T-helper 2 cell treated with Interferon-gamma antibody and Interleukin-4, amounts not matched to agents 5 μg/mL and 100 μg/mL, for 36 hours (primary cell): ENCODE results near the gene RIMBP3B.
"Not testable (repeated sequence)": the region's sequence is repeated elsewhere in the genome, so short reads cannot be mapped to it uniquely, and the experiment has no call there.

ENCODE experiments used
- DNase-seq: peaks from one replicate; pipeline ENCODE4 v3.0.0; 2021; ENCODE audit warnings: low spot score
- H3K27ac Mint-ChIP-seq: one replicate; pipeline ENCODE4 v1.8.0; 2021; ENCODE audit warnings: mild to moderate bottlenecking, mixed read lengths
- H3K27me3 Mint-ChIP-seq: one replicate; pipeline ENCODE4 v1.8.0; 2021; ENCODE audit warnings: low read depth, mixed read lengths
- H3K36me3 Mint-ChIP-seq: one replicate; pipeline ENCODE4 v1.8.0; 2021; ENCODE audit warnings: low read depth, mixed read lengths
- H3K4me1 Mint-ChIP-seq: one replicate; pipeline ENCODE4 v1.8.0; 2021; ENCODE audit warnings: low read depth, mixed read lengths
- H3K4me3 Mint-ChIP-seq: one replicate; pipeline ENCODE4 v1.8.0; 2022; ENCODE audit warnings: mild to moderate bottlenecking, moderate library complexity, mixed read lengths
- H3K9me3 Mint-ChIP-seq: one replicate; pipeline ENCODE4 v1.8.0; 2021; ENCODE audit warnings: mixed read lengths

Gene RIMBP3B

GRCh38 chr22:21401197-21401969 lies 17.8 kb downstream of the RIMBP3B start:
- DNase-seq, H3K4me1 Mint-ChIP-seq, H3K9me3 Mint-ChIP-seq, H3K27ac Mint-ChIP-seq, H3K4me3 Mint-ChIP-seq, H3K36me3 Mint-ChIP-seq, H3K27me3 Mint-ChIP-seq: not testable (repeated sequence)

GRCh38 chr22:21402763-21403314 lies 19.3 kb downstream of the RIMBP3B start:
- H3K4me1 Mint-ChIP-seq, H3K9me3 Mint-ChIP-seq, H3K27ac Mint-ChIP-seq, H3K36me3 Mint-ChIP-seq, H3K27me3 Mint-ChIP-seq, DNase-seq, H3K4me3 Mint-ChIP-seq: not testable (repeated sequence)

DNA sequence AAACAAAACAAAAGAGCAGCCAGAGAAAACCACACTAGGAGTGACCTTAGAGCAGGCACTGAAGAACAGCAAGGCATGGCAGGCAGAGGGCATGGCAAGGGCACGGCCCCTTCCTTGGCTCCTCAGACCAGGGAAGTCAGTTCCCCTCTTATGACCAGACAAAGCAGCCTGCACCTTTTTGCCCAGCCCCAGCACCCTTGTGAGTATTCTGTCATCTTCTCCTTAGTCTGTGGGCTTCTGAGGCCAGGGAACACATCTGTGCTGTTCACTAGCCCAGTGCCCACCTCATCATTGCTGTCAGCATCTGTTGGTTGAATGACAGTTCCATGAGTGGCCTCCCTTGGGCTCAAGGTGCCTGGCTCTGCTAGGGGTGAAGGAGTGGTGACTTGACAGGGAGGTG lies 23.6 kb downstream of the RIMBP3B start:
- H3K27me3 Mint-ChIP-seq, H3K9me3 Mint-ChIP-seq, H3K27ac Mint-ChIP-seq, DNase-seq, H3K4me1 Mint-ChIP-seq, H3K36me3 Mint-ChIP-seq, H3K4me3 Mint-ChIP-seq: not testable (repeated sequence)

- H3K4me1 Mint-ChIP-seq, H3K27ac Mint-ChIP-seq, H3K27me3 Mint-ChIP-seq, DNase-seq, H3K36me3 Mint-ChIP-seq, H3K9me3 Mint-ChIP-seq, H3K4me3 Mint-ChIP-seq: not testable (repeated sequence)
Observed at GRCh38 chr22:21407792-21408191, 24.2 kb downstream of the RIMBP3B start.

DNA sequence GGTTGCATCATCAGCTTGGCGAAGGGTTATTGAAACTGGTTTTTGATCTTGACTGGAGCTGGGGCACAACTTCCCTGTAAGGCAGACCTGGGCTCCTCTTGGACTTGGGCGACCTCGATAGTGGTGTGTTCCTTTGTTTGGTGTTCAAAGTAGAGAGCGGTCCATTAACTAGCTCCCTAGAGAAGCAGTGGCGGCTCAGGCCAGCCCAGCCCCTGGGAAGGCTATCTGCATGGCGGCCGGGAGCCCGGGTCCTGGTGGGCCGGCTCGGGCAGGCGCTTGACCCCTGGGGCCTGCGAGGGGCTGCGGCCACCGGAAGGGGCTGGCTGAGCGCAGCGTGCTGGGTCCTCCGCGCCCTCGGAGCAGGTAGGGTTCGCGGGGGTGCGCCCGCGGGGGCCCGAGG lies 32.8 kb downstream of the RIMBP3B start:
- not testable (repeated sequence) for DNase-seq, H3K4me1 Mint-ChIP-seq, H3K4me3 Mint-ChIP-seq, H3K36me3 Mint-ChIP-seq, H3K27ac Mint-ChIP-seq, H3K9me3 Mint-ChIP-seq, H3K27me3 Mint-ChIP-seq

DNA sequence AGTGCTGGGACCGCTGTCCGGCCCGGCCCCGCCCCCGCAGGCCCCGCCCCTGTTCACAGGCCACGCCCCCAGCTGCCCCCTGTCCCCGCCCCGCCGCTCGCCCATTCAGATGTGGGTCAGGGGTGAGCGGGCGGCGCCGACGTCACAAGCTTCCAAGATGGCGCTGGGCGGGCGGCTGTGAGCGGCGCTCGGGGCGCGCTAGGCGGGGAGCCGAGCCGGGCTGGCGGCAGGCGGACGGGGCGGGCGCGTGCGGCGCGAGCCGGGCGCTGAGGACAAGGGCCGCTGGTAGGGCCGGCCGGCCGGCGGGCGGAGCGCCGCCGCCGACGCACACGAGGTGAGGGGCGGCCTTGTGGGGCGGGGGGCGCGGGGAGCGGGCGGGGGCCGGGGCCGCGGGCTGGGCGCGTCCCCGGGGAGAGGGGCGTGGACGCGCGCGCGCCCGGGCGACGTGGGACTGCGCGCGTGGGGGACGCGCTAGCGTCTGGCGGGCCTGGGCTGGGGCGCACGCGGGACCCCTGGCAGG lies 33.7 kb downstream of the RIMBP3B start, which contains the start of gene HIC2:
Gene HIC2, plus strand, starts transcription at position 145 of the 520 bp plus-strand sequence. CDS start 25,461 bp downstream, outside the sequence.
- not testable (repeated sequence) for H3K4me3 Mint-ChIP-seq, H3K36me3 Mint-ChIP-seq, H3K4me1 Mint-ChIP-seq, H3K27ac Mint-ChIP-seq, H3K9me3 Mint-ChIP-seq, H3K27me3 Mint-ChIP-seq, DNase-seq

DNA sequence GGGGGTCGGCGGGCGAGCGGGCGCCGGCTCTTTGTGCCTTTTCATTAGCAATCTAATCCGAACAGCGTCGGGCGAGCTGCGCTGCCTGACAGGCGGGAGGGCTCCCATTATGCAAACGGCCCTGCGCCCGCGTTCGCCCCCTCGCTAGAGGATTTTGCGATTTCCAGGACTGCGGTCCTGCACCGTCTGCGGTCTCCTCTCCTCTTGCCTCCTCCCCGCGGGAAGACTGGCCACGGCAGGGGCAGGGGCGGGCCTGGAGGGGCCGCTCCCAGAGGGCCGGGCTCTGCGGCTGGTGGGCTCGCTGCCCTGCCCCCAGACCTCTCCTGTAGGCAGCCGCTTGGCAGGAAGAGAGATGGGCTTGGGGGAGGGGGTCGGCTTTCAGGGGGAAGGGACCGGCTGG lies 34.3 kb downstream of the RIMBP3B start:
- H3K36me3 Mint-ChIP-seq, H3K27me3 Mint-ChIP-seq, H3K9me3 Mint-ChIP-seq, H3K27ac Mint-ChIP-seq, DNase-seq, H3K4me1 Mint-ChIP-seq, H3K4me3 Mint-ChIP-seq: not testable (repeated sequence)

DNA sequence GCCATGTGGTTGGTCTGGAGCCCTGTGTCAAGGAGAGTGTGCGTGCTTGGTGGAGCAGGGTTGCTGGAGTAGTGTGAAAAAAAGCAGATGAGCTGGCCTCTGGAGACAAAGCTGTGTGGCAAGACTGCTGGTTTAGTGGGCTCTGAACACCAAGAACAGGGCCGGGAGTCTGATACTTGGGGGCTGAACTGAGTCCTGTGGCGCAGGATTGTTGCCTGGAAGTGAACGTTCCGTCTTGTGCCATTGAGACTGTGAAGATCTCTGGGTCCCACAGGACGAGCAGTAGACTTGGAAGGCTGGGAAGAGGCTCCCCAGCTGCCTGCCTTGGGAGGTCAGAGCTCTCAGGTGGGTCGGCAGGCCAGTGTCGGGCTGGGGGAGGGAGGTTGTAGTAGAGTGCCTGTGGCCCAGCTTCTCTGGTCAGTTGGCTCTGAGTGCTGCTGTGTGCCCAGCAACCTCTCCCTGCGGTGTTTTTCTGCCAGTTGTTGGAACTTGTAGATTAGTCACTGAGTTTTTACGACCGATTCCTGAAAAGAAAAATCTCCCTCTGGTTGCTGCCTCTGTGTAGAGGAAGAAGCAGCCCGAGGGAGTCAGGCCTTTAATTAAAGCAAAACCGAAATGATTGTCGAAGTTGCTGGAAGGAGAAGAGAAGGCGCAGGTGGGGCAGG lies 35.6 kb downstream of the RIMBP3B start:
- not testable (repeated sequence) for H3K4me1 Mint-ChIP-seq, H3K4me3 Mint-ChIP-seq, H3K9me3 Mint-ChIP-seq, DNase-seq, H3K36me3 Mint-ChIP-seq, H3K27ac Mint-ChIP-seq, H3K27me3 Mint-ChIP-seq

DNA sequence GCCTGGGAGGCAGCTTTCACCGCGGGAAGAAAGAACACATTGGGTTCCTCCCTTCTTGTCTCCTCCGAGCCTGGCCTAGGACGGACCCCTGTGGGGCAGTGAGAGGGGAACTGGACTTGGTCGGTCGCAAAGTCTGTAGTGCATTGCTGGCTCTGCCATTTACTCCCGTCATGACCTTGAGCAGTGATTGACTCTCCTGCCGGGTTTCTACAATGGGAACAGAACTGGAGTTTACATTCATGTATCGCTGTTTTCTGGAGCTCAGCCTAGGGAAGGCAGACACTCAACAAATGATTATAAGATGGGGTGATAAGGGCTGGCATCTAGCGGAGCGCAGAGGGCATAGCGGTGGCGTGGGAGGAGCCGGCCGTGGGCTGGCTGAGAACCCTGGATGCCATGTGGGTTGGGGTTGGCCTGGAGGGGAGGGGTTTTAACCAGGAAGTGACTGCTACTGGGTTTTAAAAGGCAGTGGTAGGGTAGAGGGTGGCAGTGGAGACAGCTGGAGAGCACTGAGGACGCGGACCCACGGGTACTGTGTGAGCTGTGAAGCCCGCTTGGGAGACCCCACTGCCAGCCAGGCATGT lies 36.7 kb downstream of the RIMBP3B start:
- not testable (repeated sequence) for H3K27me3 Mint-ChIP-seq

DNA sequence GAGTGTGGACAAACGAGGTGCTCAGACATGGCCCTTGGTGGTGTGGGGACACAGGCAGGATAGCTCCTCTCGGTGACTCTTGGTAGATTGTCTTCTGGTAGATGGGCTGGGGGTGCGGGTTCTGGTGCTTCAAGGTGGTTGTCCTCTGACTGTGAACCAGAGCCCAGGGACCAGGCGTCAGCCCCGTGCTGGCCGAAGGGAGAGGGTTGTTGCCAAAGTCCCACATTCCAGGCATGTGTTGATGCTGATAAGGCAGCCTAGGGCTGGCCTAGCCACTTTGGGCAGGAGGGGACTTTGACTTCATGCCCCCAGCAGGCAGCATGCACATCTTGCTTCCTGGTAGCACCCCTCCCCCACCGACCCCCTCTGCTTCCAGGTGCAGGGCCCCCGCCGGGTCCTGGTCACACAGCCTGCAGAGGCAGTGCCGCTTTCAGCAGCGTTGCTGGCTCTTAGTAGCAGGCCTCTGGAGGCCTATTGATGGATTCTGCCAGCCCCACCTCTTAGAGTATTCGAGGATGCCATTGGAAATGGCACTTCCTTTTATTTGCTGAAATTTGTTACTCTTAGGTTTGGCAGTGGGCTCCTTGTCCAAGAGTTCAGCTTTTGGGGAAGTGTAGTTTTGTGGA lies 40.6 kb downstream of the RIMBP3B start:
- not testable (repeated sequence) for H3K9me3 Mint-ChIP-seq, H3K36me3 Mint-ChIP-seq, H3K4me3 Mint-ChIP-seq, H3K4me1 Mint-ChIP-seq, DNase-seq, H3K27me3 Mint-ChIP-seq, H3K27ac Mint-ChIP-seq

More for the DNA sequence above, 36.7 kb downstream of the RIMBP3B start:
- not testable (repeated sequence) for H3K4me3 Mint-ChIP-seq, H3K4me1 Mint-ChIP-seq, DNase-seq, H3K27ac Mint-ChIP-seq, H3K9me3 Mint-ChIP-seq, H3K36me3 Mint-ChIP-seq

- H3K9me3 Mint-ChIP-seq, H3K27ac Mint-ChIP-seq, H3K27me3 Mint-ChIP-seq, DNase-seq, H3K4me3 Mint-ChIP-seq, H3K36me3 Mint-ChIP-seq, H3K4me1 Mint-ChIP-seq: not testable (repeated sequence)
Observed at GRCh38 chr22:21434378-21435233, 51.1 kb downstream of the RIMBP3B start.

DNA sequence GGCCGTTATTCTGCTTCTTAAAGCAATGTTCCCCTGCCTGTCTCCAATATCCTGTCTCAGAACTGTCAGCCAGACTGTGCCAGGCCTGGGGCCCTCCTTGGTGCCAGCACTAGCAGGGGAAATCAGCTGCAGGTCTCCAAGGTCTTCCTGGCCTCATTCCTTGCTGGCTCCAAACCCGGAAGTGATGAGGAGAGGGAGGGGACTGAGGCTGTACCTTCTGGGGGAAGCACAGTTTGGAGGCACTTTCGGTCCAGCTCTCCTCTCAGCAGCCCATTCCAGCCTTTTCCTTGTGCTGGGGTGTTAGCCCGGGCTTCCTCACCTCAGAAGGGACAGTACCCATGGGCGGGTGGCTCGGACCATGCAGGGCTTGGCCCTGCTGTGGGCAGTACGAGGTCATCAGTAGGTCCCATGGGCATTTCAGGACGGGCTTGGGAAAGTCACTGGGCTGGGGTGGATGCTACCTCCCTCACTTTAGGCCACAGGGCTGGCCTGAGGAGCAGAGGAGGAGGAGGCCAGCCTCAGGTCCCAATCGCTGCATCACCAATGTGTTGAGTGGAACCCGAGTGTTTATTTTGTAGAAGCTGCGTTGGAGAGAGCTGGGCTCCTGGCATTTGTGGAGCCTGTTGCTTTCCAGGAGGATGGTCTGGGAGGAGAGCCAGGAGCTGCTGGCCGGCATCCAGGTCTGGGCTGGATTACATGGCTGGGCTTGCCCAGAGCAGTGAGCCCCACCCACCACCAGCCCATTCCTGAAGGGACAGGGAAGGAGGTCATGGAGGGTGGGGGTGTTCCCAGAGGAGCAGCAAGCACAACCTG lies 52.7 kb downstream of the RIMBP3B start:
- H3K4me3 Mint-ChIP-seq, H3K27me3 Mint-ChIP-seq, H3K36me3 Mint-ChIP-seq, H3K27ac Mint-ChIP-seq, DNase-seq, H3K9me3 Mint-ChIP-seq, H3K4me1 Mint-ChIP-seq: not testable (repeated sequence)

- not testable (repeated sequence) for H3K4me3 Mint-ChIP-seq, H3K27ac Mint-ChIP-seq, H3K9me3 Mint-ChIP-seq, H3K36me3 Mint-ChIP-seq, H3K27me3 Mint-ChIP-seq, DNase-seq, H3K4me1 Mint-ChIP-seq
Observed at GRCh38 chr22:21438013-21438412, 54.5 kb downstream of the RIMBP3B start.
